SH-SY5Y (cell line): ENCODE data around the gene NDST4.

Experiments used
- GATA2 ChIP-seq: IDR thresholded peaks from 2 replicates; pipeline ENCODE4 v1.6.1; 2011; ENCODE audit warnings: mild to moderate bottlenecking, low read depth, low read length
- GATA3 ChIP-seq: IDR thresholded peaks from 2 replicates; pipeline ENCODE4 v1.6.1; 2011; ENCODE audit warnings: low read depth, mild to moderate bottlenecking, low read length, moderate library complexity

GRCh38 chr4:115121351-115122043, 8.1 kb upstream of the NDST4 start:
- TF ChIP-seq GATA2 (no peak), GATA3 (no peak)
